OCI-LY3 (cell line): ENCODE results near the gene ZNF423.

Source experiments
- H2AFZ ChIP-seq: fragments of 200-600, 300-600 bp; shearing (Covaris generic); 2 replicates; pipeline ENCODE4 v1.6.0; 2014; ENCODE audit warnings: antibody characterized with exemption, low read depth, low read length
- H3K27ac ChIP-seq: fragments of 200-600, 300-600 bp; sonication (generic); 2 replicates; pipeline ENCODE4 v1.5.1; 2014; ENCODE audit warnings: mild to moderate bottlenecking, low read length, moderate library complexity, mixed read lengths
- H3K27me3 ChIP-seq: fragments of 200-600, 300-600 bp; sonication (generic); 2 replicates; pipeline ENCODE4 v1.6.1; 2014; ENCODE audit warnings: low read depth, low read length, mixed read lengths
- H3K36me3 ChIP-seq: fragments of 200-600, 300-600 bp; sonication (generic); replicated peaks from 2 replicates; pipeline ENCODE3; 2014; ENCODE audit warnings: low read depth, low read length, mixed read lengths
- H3K4me1 ChIP-seq: fragments of 300-600, 200-600 bp; sonication (generic); 2 replicates; pipeline ENCODE4 v1.6.1; 2014; ENCODE audit warnings: low read length, mixed read lengths
- H3K4me2 ChIP-seq: fragments of 200-600, 300-600 bp; sonication (generic); 2 replicates; pipeline ENCODE4 v1.6.1; 2014; ENCODE audit warnings: low read length, mixed read lengths
- H3K4me3 ChIP-seq: fragments of 300-600, 200-600 bp; sonication (generic); 2 replicates; pipeline ENCODE4 v1.5.1; 2014; ENCODE audit warnings: antibody characterized with exemption, mild to moderate bottlenecking, low read length, moderate library complexity
- H3K79me2 ChIP-seq: fragments of 300-600, 200-600 bp; shearing (Covaris generic); 2 replicates; pipeline ENCODE4 v1.6.1; 2014; ENCODE audit warnings: mild to moderate bottlenecking, low read length, mixed read lengths
- H3K9ac ChIP-seq: fragments of 300-600, 200-600 bp; shearing (Covaris generic); 2 replicates; pipeline ENCODE4 v1.6.0; 2014; ENCODE audit warnings: mild to moderate bottlenecking, low read length, moderate library complexity
- H3K9me3 ChIP-seq: fragments of 200-600, 300-600 bp; shearing (Covaris generic); 2 replicates; pipeline ENCODE4 v1.6.1; 2014; ENCODE audit warnings: low read length, mixed read lengths; ENCODE audit not compliant: insufficient read depth
- H4K20me1 ChIP-seq: fragments of 200-600, 300-600 bp; sonication (generic); 2 replicates; pipeline ENCODE4 v1.6.1; 2016; ENCODE audit warnings: low read length, mixed read lengths; ENCODE audit not compliant: insufficient read depth
- EZH2phosphoT487 ChIP-seq: fragments of 200-600 bp; shearing (Covaris generic); IDR thresholded peaks from 2 replicates; pipeline ENCODE4 v1.6.1; 2018; ENCODE audit warnings: antibody characterized with exemption, mixed run types, low read depth
- TF ChIP-seq, protein P1 (sequence below): fragments of 200-600, 300-600 bp; sonication (generic); IDR thresholded peaks from 2 replicates; pipeline ENCODE4 v1.5.1; 2014; ENCODE audit warnings: antibody characterized with exemption, low read length, low read depth

The ZNF423 gene

DNA sequence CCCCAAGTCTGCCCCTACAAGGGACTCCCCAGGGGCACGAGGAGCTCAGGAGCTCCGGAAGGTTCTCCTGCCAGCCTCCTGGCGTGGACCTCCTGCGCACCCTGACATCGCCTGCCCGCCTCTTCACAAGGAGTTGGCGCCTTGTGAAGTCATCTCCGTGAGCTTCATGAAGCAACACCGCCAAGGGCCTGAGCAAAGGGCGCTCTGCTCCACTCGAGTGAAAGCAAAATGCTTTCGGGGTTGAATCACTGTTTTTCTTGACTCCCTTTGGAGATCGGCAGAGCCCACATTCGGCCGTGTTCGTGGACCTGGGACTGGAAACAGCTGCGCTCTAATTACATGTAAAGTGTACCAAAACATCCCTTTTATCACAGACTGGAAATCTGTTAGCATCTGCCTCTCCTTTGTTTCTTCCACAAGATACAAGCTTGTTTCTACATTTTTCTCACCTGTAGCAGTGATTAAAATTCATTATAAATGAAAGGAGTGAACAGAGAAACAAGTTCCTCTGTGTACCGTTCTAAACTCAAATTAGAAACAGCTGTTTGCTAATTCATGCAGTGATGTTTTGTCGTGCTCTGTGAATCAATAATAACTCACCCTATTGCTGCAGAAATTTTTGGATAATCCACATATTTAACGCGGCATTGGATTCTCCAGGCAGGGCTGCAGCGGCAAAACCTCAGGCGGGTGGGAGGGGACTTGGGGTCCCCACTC, 203.3 kb downstream of the ZNF423 start:
- no peaks in the 10 kb centered on the region for H3K79me2 ChIP-seq
- TF ChIP-seq, protein P1, sequence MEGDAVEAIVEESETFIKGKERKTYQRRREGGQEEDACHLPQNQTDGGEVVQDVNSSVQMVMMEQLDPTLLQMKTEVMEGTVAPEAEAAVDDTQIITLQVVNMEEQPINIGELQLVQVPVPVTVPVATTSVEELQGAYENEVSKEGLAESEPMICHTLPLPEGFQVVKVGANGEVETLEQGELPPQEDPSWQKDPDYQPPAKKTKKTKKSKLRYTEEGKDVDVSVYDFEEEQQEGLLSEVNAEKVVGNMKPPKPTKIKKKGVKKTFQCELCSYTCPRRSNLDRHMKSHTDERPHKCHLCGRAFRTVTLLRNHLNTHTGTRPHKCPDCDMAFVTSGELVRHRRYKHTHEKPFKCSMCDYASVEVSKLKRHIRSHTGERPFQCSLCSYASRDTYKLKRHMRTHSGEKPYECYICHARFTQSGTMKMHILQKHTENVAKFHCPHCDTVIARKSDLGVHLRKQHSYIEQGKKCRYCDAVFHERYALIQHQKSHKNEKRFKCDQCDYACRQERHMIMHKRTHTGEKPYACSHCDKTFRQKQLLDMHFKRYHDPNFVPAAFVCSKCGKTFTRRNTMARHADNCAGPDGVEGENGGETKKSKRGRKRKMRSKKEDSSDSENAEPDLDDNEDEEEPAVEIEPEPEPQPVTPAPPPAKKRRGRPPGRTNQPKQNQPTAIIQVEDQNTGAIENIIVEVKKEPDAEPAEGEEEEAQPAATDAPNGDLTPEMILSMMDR = no peak
- TF ChIP-seq EZH2phosphoT487 = no peak
- no peaks in the 10 kb centered on the region for H3K4me1 ChIP-seq
- H3K9me3 ChIP-seq = peaks cover 3% of the 10 kb centered on the region
- H4K20me1 ChIP-seq = no peaks in the 10 kb centered on the region
- H3K9ac ChIP-seq = no peak overlapping the region
- no peak overlapping the region for H3K27ac ChIP-seq
- no peak overlapping the region for H3K4me2 ChIP-seq
- H3K4me3 ChIP-seq = no peak overlapping the region
- 0 out of 2 replicates have a peak, but pooled peaks cover 4% of the 10 kb centered on the region for H3K27me3 ChIP-seq
- no peaks in the 10 kb centered on the region for H3K36me3 ChIP-seq
- H2AFZ ChIP-seq = no peak overlapping the region

DNA sequence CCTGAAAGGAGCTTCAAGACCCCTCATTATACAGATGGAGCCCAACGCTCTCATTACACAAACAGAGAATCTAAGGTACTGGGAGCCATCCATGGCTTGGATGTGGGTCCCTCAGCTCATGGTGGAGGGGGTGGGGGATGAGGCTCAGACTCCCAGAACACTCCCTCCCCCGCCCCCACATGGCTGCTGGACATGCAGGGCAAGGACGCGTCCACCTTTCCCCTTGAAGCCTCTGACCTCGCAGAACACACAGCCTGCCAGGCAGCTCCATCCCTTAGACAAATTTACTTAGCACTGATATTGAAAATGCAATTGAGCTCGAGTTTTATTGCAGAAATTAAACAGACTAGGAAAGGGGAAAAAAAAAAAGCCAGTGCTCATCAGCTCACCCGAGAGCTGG, 203.9 kb downstream of the ZNF423 start:
- Histone ChIP-seq H3K27me3 (0 out of 2 replicates have a peak, but pooled peaks cover 4% of the 10 kb centered on the region), H4K20me1 (no peaks in the 10 kb centered on the region), H3K4me3 (no peak overlapping the region), H3K36me3 (no peaks in the 10 kb centered on the region), H3K4me1 (no peaks in the 10 kb centered on the region), H3K4me2 (no peak overlapping the region), H2AFZ (no peak overlapping the region), H3K9ac (no peak overlapping the region), H3K9me3 (peaks cover 7% of the 10 kb centered on the region), H3K27ac (no peak overlapping the region), H3K79me2 (no peaks in the 10 kb centered on the region)
- TF ChIP-seq EZH2phosphoT487 = no peak
- TF ChIP-seq, protein P1 = no peak

DNA sequence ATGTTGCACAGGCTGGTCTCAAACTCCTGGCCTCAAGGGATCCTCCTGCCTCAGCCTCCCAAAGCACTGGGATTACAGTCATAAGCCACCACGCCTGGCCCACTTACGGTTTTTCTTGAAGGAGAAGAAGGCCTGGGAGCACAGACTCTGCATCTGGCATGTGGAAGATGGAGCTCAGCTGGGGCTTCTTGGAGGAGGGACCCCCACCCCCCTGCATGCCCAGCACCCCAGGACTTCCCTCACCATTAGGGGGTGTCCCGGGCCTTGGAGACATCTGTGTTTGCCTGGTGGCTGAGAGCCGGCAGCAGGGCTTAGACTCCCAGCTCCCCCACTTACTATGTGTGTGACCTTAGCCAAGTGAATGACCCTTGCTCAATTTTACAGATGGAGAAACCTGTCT, 204.7 kb downstream of the ZNF423 start:
- no peak overlapping the region for H3K4me3 ChIP-seq
- no peak overlapping the region for H2AFZ ChIP-seq
- no peak overlapping the region for H3K9ac ChIP-seq
- H4K20me1 ChIP-seq = no peaks in the 10 kb centered on the region
- no peak overlapping the region for H3K4me2 ChIP-seq
- H3K9me3 ChIP-seq = peaks cover 7% of the 10 kb centered on the region
- no peaks in the 10 kb centered on the region for H3K4me1 ChIP-seq
- 0 out of 2 replicates have a peak, but pooled peaks cover 4% of the 10 kb centered on the region for H3K27me3 ChIP-seq
- H3K36me3 ChIP-seq = no peaks in the 10 kb centered on the region
- no peak for TF ChIP-seq EZH2phosphoT487
- TF ChIP-seq, protein P1 = no peak
- H3K79me2 ChIP-seq = no peaks in the 10 kb centered on the region
- no peak overlapping the region for H3K27ac ChIP-seq

DNA sequence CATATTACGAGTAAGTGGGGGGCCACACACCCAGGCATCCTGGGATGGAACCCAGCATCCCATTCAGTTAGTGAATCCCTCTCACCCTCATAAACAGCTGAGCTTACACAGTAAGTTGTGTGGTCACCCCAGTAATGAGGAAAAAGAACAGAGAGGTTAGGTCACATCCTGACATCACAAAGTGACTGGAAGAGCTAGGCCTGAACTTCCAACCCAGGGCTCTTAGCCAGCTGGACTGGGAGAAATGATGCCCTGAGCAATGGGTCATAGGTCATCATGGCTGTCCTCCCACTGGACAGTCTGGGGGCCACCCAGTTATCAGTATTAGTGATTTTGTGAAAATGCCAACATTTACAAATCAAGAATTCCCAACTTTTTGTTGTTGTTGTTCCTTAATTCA, 205.3 kb downstream of the ZNF423 start:
- no peaks in the 10 kb centered on the region for H3K79me2 ChIP-seq
- H2AFZ ChIP-seq = no peak overlapping the region
- TF ChIP-seq, protein P1 = no peak
- no peak for TF ChIP-seq EZH2phosphoT487
- no peak overlapping the region for H3K4me2 ChIP-seq
- H3K9ac ChIP-seq = no peak overlapping the region
- no peaks in the 10 kb centered on the region for H3K4me1 ChIP-seq
- 0 out of 2 replicates have a peak, but pooled peaks cover 4% of the 10 kb centered on the region for H3K27me3 ChIP-seq
- H4K20me1 ChIP-seq = no peaks in the 10 kb centered on the region
- H3K27ac ChIP-seq = no peak overlapping the region
- no peaks in the 10 kb centered on the region for H3K36me3 ChIP-seq
- peaks cover 7% of the 10 kb centered on the region for H3K9me3 ChIP-seq
- no peak overlapping the region for H3K4me3 ChIP-seq
